Adipose tissue (tissue), 3 donors: Measurements from ENCODE around the gene MYEOV. TPM values are rescaled to one million over a fixed set of nuclear protein-coding genes. Genes with fewer than 3 reads are reported as not detected.

ENCODE experiments used
- H3K27ac ChIP-seq: one replicate; pipeline ENCODE4 v1.5.1; 2013; ENCODE audit warnings: low read depth, low read length
- WGBS, 3 donors: extraction: QIAGEN DNeasy Blood & Tissue Kit; methylation state at CpG; one replicate each; pipeline ENCODE4 v1.1.7; 2013; 5-methylcytosine and 5-hydroxymethylcytosine counted together
- polyA plus RNA-seq, 3 donors: library from polyadenylated mRNA; stranded (reverse); fragments of 200-250 nt; gene quantifications; one replicate each; pipeline ENCODE4 v1.2.3, GENCODE V29; 2013
- donor health status: healthy with polysubstance abuse.
- donor health status: Bipolar disorder and iron deficiency.
- donor health status: healthy.

Gene MYEOV
- polyA plus RNA-seq, 3 donors: 0.44 to 15.9 (median 0.79) TPM

DNA sequence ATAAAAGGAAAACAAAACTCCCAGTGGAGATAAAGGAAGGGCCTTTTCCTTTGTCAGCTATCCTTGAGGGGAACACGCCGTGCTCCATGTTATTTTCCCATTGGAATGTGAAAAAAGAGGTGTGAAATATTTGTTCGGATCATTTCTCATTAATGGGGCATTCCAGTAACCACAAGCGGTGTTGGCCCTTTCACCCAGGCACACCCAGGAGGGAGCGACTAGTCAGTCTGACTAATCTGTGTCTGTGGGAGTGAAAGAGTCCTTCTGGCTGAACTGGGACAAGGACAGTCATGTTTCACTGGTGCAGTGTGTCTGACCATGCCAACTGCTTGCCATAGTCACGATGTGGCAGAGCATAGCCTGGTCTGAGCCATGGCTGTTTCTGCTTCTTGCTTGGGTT, 13.0 kb upstream of the MYEOV start:
- H3K27ac ChIP-seq: no peak overlapping the region
- 36 to 61% (median 54%) methylated on average over 6 of the region's 6 CpGs for WGBS, 3 donors

- H3K27ac ChIP-seq: no peak overlapping the region
- 89 to 90% (median 90%) methylated on average over 10 of the region's 10 CpGs for WGBS, 3 donors
These were observed 10.5 kb upstream of the MYEOV start for GRCh38 chr11:69283446-69283845.

DNA sequence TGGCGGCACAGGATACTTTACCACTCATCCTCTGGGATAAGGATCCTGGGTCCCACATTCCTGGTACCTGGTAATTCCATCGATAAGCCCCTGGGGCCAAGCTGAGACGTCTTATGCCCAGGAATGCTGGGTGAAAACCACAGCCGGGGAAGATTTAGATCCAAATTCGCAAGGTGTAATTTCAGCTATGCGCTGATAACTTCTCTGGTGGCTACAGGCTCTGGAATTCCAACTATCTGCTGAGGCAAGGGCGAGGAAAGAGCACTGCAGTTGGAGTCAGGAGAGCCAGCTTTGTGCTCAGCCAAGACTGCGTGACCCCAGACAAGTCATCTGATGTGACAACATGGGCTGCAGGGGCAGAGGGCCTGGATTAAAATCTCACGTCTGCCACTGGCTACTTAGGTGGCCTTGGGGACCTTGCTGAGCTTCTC, 9.9 kb upstream of the MYEOV start:
- 88 to 92% (median 92%) methylated on average over 9 of the region's 9 CpGs for WGBS, 3 donors
- no peak overlapping the region for H3K27ac ChIP-seq

DNA sequence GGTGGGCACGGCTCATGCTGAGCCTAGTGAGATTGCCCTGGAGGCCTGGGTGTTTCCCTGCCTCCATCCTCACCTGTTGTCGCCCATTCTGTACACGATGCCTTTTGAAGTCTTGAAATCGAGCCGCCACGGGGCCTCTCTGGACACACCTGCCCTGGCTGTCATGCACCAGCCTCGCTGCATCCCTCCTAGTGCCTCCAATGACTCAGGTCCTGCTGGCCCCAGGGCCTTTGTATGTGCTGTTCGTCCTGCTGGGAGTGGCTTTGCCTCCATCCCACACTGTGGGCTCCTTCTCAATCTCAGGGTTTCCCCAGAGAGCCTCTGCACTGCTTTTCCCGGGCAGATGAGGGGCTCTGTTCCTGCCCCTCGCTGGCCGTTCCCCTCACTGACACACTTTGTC, 8.9 kb upstream of the MYEOV start:
- no peak overlapping the region for H3K27ac ChIP-seq
- 92 to 95% (median 92%) methylated on average over 11 of the region's 11 CpGs for WGBS, 3 donors

- no peak overlapping the region for H3K27ac ChIP-seq
- 88 to 91% (median 90%) methylated on average over 11 of the region's 11 CpGs for WGBS, 3 donors
These were observed 8.2 kb upstream of the MYEOV start for GRCh38 chr11:69285766-69286165.

GRCh38 chr11:69286374-69287371, 7.3 kb upstream of the MYEOV start:
- no peak overlapping the region for H3K27ac ChIP-seq
- 72 to 80% (median 76%) methylated on average over 38 of the region's 38 CpGs for WGBS, 3 donors

DNA sequence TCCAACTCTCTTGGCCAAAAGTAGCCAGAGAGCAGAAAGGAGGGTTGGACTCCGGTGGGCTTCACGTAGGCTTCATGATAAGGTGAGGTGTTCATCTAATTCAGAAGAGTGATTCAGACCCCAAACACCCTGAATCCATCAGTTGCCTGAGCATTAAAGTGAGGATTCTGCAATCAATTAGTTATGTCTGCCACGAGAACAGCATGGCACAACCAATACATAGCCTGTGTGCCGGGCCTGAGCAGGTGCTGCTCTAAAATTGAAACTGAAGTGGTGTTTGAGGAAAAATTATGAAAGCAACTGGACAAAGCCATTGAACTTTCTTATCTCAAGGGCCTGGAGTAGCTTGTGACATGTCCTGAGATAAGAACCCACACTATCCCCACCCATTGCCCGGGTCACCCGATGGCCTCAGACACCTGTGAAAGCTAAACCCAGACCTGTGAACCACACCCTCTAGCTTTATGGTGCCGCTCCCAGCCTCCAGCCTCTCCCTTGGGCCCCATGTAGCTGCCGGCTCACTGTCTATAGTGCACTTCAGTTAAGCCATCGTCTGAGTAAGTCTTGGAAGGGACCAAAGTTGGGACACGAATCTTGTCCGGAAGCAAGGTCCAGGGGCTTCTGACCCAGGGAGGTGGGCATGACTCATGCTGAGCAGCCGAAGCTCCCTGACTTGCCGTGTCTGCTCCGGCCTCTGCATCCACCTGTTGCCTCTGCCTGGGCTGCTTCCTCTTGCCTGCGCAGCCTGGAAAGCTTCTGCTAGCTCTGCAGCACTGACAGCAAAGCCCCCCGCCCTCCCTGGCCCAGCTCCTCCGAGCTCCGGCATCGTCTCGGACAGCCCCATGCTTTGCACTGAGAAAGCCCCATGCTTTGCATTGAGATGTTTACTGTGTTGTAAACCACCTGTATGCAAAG, 5.7 kb upstream of the MYEOV start:
- 79 to 85% (median 84%) methylated on average over 20 of the region's 20 CpGs for WGBS, 3 donors
- no peak overlapping the region for H3K27ac ChIP-seq

GRCh38 chr11:69288883-69289242, 5.1 kb upstream of the MYEOV start:
- H3K27ac ChIP-seq: no peak overlapping the region
- WGBS, 3 donors: 29 to 57% (median 51%) methylated on average over 2 of the region's 2 CpGs

GRCh38 chr11:69290806-69291205, 3.1 kb upstream of the MYEOV start:
- 84 to 91% (median 88%) methylated on average over 3 of the region's 3 CpGs for WGBS, 3 donors
- H3K27ac ChIP-seq: no peak overlapping the region

DNA sequence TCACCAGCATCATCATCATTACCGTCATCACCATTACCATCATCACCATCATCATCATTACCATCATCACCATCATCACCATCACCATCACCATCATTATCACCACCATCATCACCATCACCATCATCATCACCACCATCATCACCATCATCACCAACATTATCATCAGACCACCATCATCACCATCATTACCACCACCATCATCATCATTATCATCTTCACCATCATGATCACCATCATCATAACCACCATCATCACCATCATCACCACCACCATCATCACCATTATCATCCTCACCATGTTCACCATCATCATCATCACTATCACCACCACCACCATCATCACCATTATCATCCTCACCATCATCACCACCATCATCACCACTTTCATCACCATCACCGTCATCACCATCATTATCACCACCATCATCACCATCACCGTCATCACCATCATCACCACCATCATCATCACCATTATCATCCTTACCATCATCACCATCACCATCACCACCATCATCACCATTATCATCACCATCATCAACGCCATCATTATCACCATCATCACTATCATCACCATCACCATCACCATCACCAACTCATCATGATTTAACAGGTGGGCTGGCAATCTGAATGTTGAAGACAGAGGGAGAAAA, 2.4 kb upstream of the MYEOV start:
- H3K27ac ChIP-seq: no peak overlapping the region
- 84 to 90% (median 87%) methylated on average over 4 of the region's 4 CpGs for WGBS, 3 donors

GRCh38 chr11:69292221-69292648, 1.7 kb upstream of the MYEOV start:
- WGBS, 3 donors: 23 to 28% (median 26%) methylated on average over 8 of the region's 8 CpGs

DNA sequence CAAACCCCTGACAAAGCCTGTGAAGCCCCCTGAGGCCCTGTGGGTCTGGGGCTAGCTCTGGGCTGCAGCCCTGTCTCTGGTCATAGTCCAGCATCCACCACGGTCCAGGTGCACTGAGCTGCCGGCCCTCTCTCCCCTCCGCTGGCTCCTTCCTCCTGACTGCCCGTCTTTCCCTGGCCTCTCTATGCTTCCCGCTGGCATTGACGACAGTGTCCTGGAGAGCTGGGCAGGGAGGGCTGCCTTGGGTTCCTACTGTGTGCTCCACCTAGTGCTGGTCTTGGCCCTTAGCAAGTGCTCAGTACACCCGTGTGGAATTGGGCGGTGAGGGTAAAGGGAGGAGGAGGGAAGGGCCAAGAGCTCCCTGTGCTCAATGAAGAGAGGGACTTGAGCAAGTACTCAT, 868 bp upstream of the MYEOV start:
- H3K27ac ChIP-seq: no peak overlapping the region
- WGBS, 3 donors: 73 to 84% (median 81%) methylated on average over 8 of the region's 8 CpGs

More at GRCh38 chr11:69292221-69292648, 1.7 kb upstream of the MYEOV start:
- no peak overlapping the region for H3K27ac ChIP-seq

GRCh38 chr11:69294571-69295078, 670 bp downstream of the MYEOV start:
- H3K27ac ChIP-seq: no peak overlapping the region
- WGBS, 3 donors: 88 to 91% (median 90%) methylated on average over 8 of the region's 8 CpGs

- WGBS, 3 donors: 91 to 92% (median 91%) methylated on average over 31 of the region's 31 CpGs
- no peak overlapping the region for H3K27ac ChIP-seq
These were observed 1.4 kb downstream of the MYEOV start for GRCh38 chr11:69295079-69295994.

GRCh38 chr11:69295995-69296889, 2.3 kb downstream of the MYEOV start:
- no peak overlapping the region for H3K27ac ChIP-seq
- 71 to 83% (median 73%) methylated on average over 17 to 18 of the region's 18 CpGs for WGBS, 3 donors
